Tibial nerve (tissue), 4 donors: ENCODE measurements around the gene TOMM6. TPM values are rescaled to one million over a fixed set of nuclear protein-coding genes. Genes with fewer than 3 reads are reported as not detected.
"Not testable (repeated sequence)": the region's sequence is repeated elsewhere in the genome, so short reads cannot be mapped to it uniquely, and the experiment has no call there.

ENCODE experiments used
- DNase-seq, 2 donors: peaks; one replicate each; pipeline ENCODE4 v3.0.0-alpha.2; 2019; ENCODE audit warnings: low spot score in 2 of 2
- H3K27ac ChIP-seq, 4 donors: fragments of 200-600 bp; sonication (generic) in 3 of 4; one replicate each; pipeline ENCODE4 v1.5.1; 2017 to 2019; ENCODE audit warnings: mild to moderate bottlenecking in 1 of 4
- H3K27me3 ChIP-seq, 2 donors: fragments of 200-600 bp; sonication (generic) in 1 of 2; one replicate each; pipeline versions ENCODE4 v1.5.1 to v1.6.0; 2017 to 2019
- H3K36me3 ChIP-seq, 3 donors: fragments of 200-600 bp; sonication (generic); one replicate each; pipeline ENCODE4 v1.5.1; 2018 to 2019
- H3K4me1 ChIP-seq, 4 donors: fragments of 200-600 bp; sonication (generic) in 3 of 4; one replicate each; pipeline ENCODE4 v1.5.1; 2017 to 2019
- H3K4me3 ChIP-seq, 4 donors: fragments of 200-600 bp; sonication (generic) in 3 of 4; one replicate each; pipeline ENCODE4 v1.5.1; 2017 to 2019; ENCODE audit warnings: mild to moderate bottlenecking in 1 of 4, moderate library complexity in 1 of 4
- H3K9me3 ChIP-seq, 4 donors: fragments of 200-600 bp; sonication (generic) in 3 of 4; one replicate each; pipeline ENCODE4 v1.5.1; 2017 to 2019
- EP300 ChIP-seq, 2 donors: sonication (generic); formaldehyde crosslinking; IDR thresholded peaks; one replicate each; pipeline ENCODE4 v1.6.1; 2017; ENCODE audit warnings: antibody characterized with exemption in 2 of 2, mild to moderate bottlenecking in 1 of 2
- POLR2A ChIP-seq, 2 donors: fragments of 450-650 bp; IDR thresholded peaks; one replicate each; pipeline ENCODE4 v1.6.1; 2017; ENCODE audit warnings: antibody characterized with exemption in 2 of 2, mild to moderate bottlenecking in 2 of 2, moderate library complexity in 2 of 2
- WGBS, 2 donors: methylation state at CpG; one replicate each; pipeline ENCODE4 v1.1.5; 2018; 5-methylcytosine and 5-hydroxymethylcytosine counted together
- total RNA-seq, 4 donors: library from RNA; depleted of rRNA; stranded (reverse); fragments of >200 nt; gene quantifications; one replicate each; pipeline ENCODE4 v1.1.0, GENCODE V29; 2016
- TF ChIP-seq, protein P1 (sequence below), 5 experiments: fragments of 200-600 bp in 3 of 5; fragments of 450-650 bp in 2 of 5; sonication (generic) in 3 of 5; IDR thresholded peaks; one replicate each; pipeline ENCODE4 v1.5.1; 2016 to 2019; ENCODE audit warnings: antibody characterized with exemption in 5 of 5, mild to moderate bottlenecking in 3 of 5, moderate library complexity in 2 of 5

Gene TOMM6
- total RNA-seq, 4 donors from 2014 or later, result 76.1 to 121 (median 99.8) TPM

DNA sequence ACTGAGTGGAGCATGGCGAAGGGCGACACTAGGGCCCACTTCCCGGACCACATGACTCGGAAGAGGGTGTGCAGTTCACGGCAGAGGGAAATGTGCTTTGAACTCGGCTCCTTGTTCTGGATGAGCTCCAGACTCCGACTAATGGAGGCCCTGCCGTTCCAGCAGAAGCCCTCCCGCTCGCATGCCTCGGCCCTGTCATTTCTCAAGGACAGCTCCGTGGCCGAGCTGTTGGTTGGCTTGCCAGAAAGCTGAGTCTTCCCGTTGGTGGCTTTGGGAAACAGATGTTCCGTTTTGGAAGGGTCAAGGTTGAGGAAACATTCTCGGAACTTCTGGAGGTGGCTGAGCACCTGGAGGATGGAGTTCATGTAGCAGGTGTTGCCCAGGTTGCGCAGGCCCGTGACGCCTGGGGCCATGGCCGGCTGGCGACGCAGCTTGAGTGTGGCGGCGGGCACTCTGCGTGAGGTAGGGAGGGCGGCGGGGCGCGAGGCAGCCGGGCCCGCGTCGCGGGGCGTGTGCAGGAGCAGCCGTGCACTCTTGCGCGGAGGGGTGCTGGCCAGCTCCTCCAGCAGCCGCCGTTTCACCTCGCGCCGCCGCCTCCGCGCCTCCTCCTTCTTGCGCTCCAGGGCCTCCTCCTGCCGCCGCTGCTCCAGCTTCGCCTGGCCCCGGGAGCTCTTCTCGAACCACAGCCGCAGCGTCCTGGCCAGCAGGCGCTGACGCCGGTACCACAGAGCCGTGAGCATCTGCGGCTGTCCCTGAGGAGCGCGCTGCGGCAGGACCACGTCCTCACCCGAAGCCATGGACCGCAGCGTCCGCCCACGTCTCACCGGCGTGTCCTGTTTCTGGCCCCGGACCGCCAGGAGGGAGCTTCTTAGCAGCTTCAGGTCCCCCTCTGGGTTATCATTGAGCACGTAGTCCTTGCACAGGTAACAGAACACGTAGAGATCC is 18.6 kb downstream of the TOMM6 start:
- no peaks in the 10 kb centered on the region for H3K9me3 ChIP-seq
- no peak overlapping the region for H3K4me3 ChIP-seq
- no peak for DNase-seq
- H3K36me3 ChIP-seq, result peaks cover 0 to 22% (median 0%) of the 10 kb centered on the region in 3 donors
- TF ChIP-seq, protein P1, sequence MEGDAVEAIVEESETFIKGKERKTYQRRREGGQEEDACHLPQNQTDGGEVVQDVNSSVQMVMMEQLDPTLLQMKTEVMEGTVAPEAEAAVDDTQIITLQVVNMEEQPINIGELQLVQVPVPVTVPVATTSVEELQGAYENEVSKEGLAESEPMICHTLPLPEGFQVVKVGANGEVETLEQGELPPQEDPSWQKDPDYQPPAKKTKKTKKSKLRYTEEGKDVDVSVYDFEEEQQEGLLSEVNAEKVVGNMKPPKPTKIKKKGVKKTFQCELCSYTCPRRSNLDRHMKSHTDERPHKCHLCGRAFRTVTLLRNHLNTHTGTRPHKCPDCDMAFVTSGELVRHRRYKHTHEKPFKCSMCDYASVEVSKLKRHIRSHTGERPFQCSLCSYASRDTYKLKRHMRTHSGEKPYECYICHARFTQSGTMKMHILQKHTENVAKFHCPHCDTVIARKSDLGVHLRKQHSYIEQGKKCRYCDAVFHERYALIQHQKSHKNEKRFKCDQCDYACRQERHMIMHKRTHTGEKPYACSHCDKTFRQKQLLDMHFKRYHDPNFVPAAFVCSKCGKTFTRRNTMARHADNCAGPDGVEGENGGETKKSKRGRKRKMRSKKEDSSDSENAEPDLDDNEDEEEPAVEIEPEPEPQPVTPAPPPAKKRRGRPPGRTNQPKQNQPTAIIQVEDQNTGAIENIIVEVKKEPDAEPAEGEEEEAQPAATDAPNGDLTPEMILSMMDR (IDR thresholded peaks at IDR 0.05), result no peak
- TF ChIP-seq POLR2A (IDR thresholded peaks at IDR 0.05) (no peak), EP300 (IDR thresholded peaks at IDR 0.05) (no peak)
- 94 to 96% methylated on average over 74 of the region's 74 CpGs for WGBS, 2 donors
- H3K27me3 ChIP-seq, result no peaks in the 10 kb centered on the region
- H3K27ac ChIP-seq, result no peak overlapping the region
- no peaks in the 10 kb centered on the region for H3K4me1 ChIP-seq

DNA sequence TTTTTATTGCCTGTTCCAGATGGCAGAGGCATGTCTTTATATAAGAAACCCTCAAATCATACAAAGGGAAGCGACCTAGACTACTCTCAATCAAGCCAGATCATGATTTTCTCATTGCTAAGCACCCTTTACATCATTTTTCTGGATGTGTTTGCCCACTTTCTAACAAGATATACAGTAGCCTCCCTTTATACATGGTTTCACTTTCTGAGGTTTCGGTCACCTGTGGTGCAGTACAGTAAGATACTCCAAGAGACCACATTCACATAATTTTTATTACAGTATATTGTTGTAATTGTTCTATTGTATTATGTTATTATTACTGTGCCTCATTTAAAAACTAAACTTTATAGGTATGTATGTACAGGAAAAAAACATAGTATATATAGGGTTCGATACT is 23.6 kb downstream of the TOMM6 start:
- WGBS, 2 donors, result 90 to 93% methylated on average over 3 of the region's 3 CpGs
- Histone ChIP-seq H3K27me3 (no peaks in the 10 kb centered on the region), H3K4me1 (no peaks in the 10 kb centered on the region), H3K27ac (no peak overlapping the region), H3K9me3 (no peaks in the 10 kb centered on the region), H3K36me3 (peaks cover 0 to 6% (median 0%) of the 10 kb centered on the region in 3 donors), H3K4me3 (no peak overlapping the region)
- TF ChIP-seq, protein P1 (IDR thresholded peaks at IDR 0.05), result no peak
- no peak for TF ChIP-seq EP300 (IDR thresholded peaks at IDR 0.05)
- no peak for TF ChIP-seq POLR2A (IDR thresholded peaks at IDR 0.05)
- DNase-seq, result no peak

DNA sequence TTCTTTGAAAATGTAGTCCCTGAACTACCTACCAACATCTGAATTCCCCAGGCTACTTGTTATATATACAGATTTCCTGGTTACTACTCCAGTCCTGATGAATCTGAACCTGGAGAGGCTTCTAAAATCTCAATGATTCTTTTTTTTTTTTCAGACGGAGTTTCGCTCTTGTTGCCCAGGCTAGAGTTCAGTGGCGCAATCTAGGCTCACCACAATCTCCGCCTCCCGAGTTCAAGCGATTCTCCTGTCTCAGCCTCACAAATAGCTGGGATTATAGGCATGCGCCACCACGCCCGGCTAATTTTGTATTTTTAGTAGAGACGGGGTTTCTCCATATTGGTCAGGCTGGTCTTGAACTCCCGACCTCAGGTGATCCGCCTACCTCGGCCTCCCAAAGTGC is 24.5 kb downstream of the TOMM6 start:
- H3K9me3 ChIP-seq, H3K36me3 ChIP-seq, H3K4me1 ChIP-seq, H3K27ac ChIP-seq, DNase-seq, H3K4me3 ChIP-seq, H3K27me3 ChIP-seq: not testable (repeated sequence)
- 95 to 97% methylated on average over 13 of the region's 13 CpGs for WGBS, 2 donors

DNA sequence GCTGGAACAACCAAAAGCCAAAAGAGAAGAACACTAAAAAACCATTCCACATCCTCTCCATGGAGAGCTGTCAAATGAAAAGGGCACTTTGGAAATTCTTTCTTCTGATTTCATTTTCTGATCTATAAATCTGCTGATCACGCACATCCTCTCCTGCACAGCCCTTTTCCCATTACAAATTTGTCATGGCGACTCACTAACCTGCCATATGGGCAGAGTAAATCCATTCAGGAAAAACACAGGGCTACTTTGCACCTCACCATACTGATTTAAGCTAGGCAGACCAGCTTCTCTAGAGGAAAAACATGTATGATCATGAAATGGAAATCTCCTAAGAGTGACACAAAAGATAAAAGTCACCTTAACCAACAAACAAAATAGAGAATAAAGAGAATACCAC is 26.0 kb downstream of the TOMM6 start:
- no peak for DNase-seq
- Histone ChIP-seq H3K36me3 (no peaks in the 10 kb centered on the region), H3K9me3 (no peaks in the 10 kb centered on the region), H3K4me1 (no peaks in the 10 kb centered on the region), H3K27me3 (no peaks in the 10 kb centered on the region), H3K27ac (no peak overlapping the region), H3K4me3 (no peak overlapping the region)
- WGBS, 2 donors, result 90 to 97% methylated on average over 2 of the region's 2 CpGs
- TF ChIP-seq POLR2A (IDR thresholded peaks at IDR 0.05), result no peak
- TF ChIP-seq, protein P1 (IDR thresholded peaks at IDR 0.05), result no peak
- no peak for TF ChIP-seq EP300 (IDR thresholded peaks at IDR 0.05)

DNA sequence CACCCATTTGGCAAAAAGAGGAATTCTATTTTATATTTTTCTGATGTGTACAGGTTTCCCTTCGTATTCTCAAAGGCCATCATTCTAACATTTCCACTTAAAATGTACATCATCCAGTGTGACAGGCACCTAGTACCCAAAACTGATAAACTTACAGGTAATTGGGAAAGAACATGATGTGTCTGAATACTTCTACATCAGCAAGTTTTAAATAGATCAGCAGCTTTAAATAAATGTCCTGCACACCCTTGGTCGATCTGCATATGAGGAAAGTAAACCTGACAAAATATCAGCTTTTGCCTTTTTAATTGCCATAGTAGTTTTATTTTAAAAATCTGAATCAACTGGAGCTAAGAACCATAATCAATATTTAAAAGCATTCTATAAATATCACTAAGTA is 26.5 kb downstream of the TOMM6 start:
- no peaks in the 10 kb centered on the region for H3K9me3 ChIP-seq
- H3K36me3 ChIP-seq, result no peaks in the 10 kb centered on the region
- DNase-seq, result no peak
- TF ChIP-seq POLR2A (IDR thresholded peaks at IDR 0.05) (no peak), EP300 (IDR thresholded peaks at IDR 0.05) (no peak)
- TF ChIP-seq, protein P1 (IDR thresholded peaks at IDR 0.05), result no peak
- no peak overlapping the region for H3K4me3 ChIP-seq
- no peaks in the 10 kb centered on the region for H3K27me3 ChIP-seq
- WGBS, 2 donors, result 91 to 94% methylated on average over 2 of the region's 2 CpGs
- no peaks in the 10 kb centered on the region for H3K4me1 ChIP-seq
- H3K27ac ChIP-seq, result no peak overlapping the region
